ENCODE measurements around the gene SLIT1. TPM values are rescaled to one million over a fixed set of nuclear protein-coding genes. Genes with fewer than 3 reads are reported as not detected.

SLIT1 gene
- total and polyA plus RNA-seq, 3 donors from 2014 or later, result 1.9 to 4.6 (median 2.5) TPM

- TF ChIP-seq POLR2A (IDR thresholded peaks at IDR 0.05), result no peak
- TF ChIP-seq CTCF (IDR thresholded peaks at IDR 0.05), result no peak
- intact Hi-C loops (cut with DNase I; ENCODE audit: low total_unique reads), result no loop called here
- DNase-seq, result no peak
- no peaks in the 10 kb centered on the region for H3K9me3 ChIP-seq
- 86 to 92% methylated on average over 6 to 15 of the region's 15 CpGs for WGBS, 2 donors
- no peaks in the 10 kb centered on the region for H3K36me3 ChIP-seq (ENCODE audit: low read depth, missing control alignments)
- H3K27ac ChIP-seq, result no peak overlapping the region
- no peaks in the 10 kb centered on the region for H3K4me1 ChIP-seq
- H3K4me3 ChIP-seq, result no peak overlapping the region
- no peaks in the 10 kb centered on the region for H3K27me3 ChIP-seq
These were observed 30.0 kb upstream of the SLIT1 start for GRCh38 chr10:97215619-97216260.

- WGBS, 2 donors, result 69 to 78% methylated on average over 9 of the region's 9 CpGs
These were observed 27.7 kb upstream of the SLIT1 start for GRCh38 chr10:97213431-97213830.

GRCh38 chr10:97211229-97211628 lies 25.5 kb upstream of the SLIT1 start:
- DNase-seq, result no peak
- TF ChIP-seq CTCF (IDR thresholded peaks at IDR 0.05) (no peak), POLR2A (IDR thresholded peaks at IDR 0.05) (no peak)
- Histone ChIP-seq H3K4me3 (no peak overlapping the region), H3K27me3 (no peaks in the 10 kb centered on the region), H3K4me1 (no peaks in the 10 kb centered on the region), H3K27ac (no peak overlapping the region), H3K9me3 (no peaks in the 10 kb centered on the region), H3K36me3 (ENCODE audit: low read depth, missing control alignments) (no peaks in the 10 kb centered on the region)
- intact Hi-C loops (cut with DNase I; ENCODE audit: low total_unique reads), result no loop called here
- 84 to 87% methylated on average over 9 of the region's 9 CpGs for WGBS, 2 donors

More at GRCh38 chr10:97213431-97213830, 27.7 kb upstream of the SLIT1 start:
- H3K4me3 ChIP-seq, result no peak overlapping the region
- no peaks in the 10 kb centered on the region for H3K4me1 ChIP-seq
- TF ChIP-seq POLR2A (IDR thresholded peaks at IDR 0.05) (no peak), CTCF (IDR thresholded peaks at IDR 0.05) (no peak)
- no peaks in the 10 kb centered on the region for H3K36me3 ChIP-seq (ENCODE audit: low read depth, missing control alignments)
- no peak overlapping the region for H3K27ac ChIP-seq
- DNase-seq, result no peak
- H3K27me3 ChIP-seq, result no peaks in the 10 kb centered on the region
- intact Hi-C loops (cut with DNase I; ENCODE audit: low total_unique reads), result no loop called here
- no peaks in the 10 kb centered on the region for H3K9me3 ChIP-seq

- no peak for TF ChIP-seq POLR2A (IDR thresholded peaks at IDR 0.05)
- peak; percentile 88 to 99 (median 94) for TF ChIP-seq CTCF (IDR thresholded peaks at IDR 0.05)
- WGBS, 2 donors, result 11 to 15% methylated on average over 8 of the region's 8 CpGs
- Histone ChIP-seq H3K4me1 (no peaks in the 10 kb centered on the region), H3K27ac (no peak overlapping the region), H3K4me3 (no peak overlapping the region), H3K9me3 (no peaks in the 10 kb centered on the region), H3K27me3 (no peaks in the 10 kb centered on the region), H3K36me3 (ENCODE audit: low read depth, missing control alignments) (no peaks in the 10 kb centered on the region)
- intact Hi-C loops (cut with DNase I; ENCODE audit: low total_unique reads), result no loop called here
- peak; percentile 87 for DNase-seq
These were observed 24.8 kb upstream of the SLIT1 start for GRCh38 chr10:97210543-97210960.

Data from testis (tissue), 3 donors.